Measurements from ENCODE around the gene OSBPL6. TPM values are rescaled to one million over a fixed set of nuclear protein-coding genes. Genes with fewer than 3 reads are reported as not detected.

Gene OSBPL6
- total RNA-seq, 1 experiment from 2014 or later, result 11.6 TPM

- TF ChIP-seq EZH2 (IDR thresholded peaks at IDR 0.05) (no peak), CEBPB (IDR thresholded peaks at IDR 0.05; ENCODE audit: low read depth) (no peak), SIN3A (IDR thresholded peaks at IDR 0.05; ENCODE audit: low read depth) (no peak), EGR1 (IDR thresholded peaks at IDR 0.05; ENCODE audit: low read depth) (no peak), ZNF274 (IDR thresholded peaks at IDR 0.05; ENCODE audit: low read depth, low read length) (no peak), CBX3 (IDR thresholded peaks at IDR 0.05; ENCODE audit: low read depth) (no peak), JUND (IDR thresholded peaks at IDR 0.05) (no peak)
Observed at GRCh38 chr2:178227187-178227586, 32.9 kb downstream of the OSBPL6 start (continued).

GRCh38 chr2:178229927-178230326, 35.6 kb downstream of the OSBPL6 start:
- RAD21 ChIA-PET (ENCODE audit: low non-redundant PET in 1 of 2, low total read pairs in 2 of 2, uncharacterized antibody in 2 of 2, unreplicated experiment in 2 of 2), result no interaction called here
- POLR2A ChIA-PET, result no interaction called here
- BruUV-seq (replicated peaks), result no TSS peak
- no peak overlapping the region for H3K4me3 ChIP-seq (replicated peaks in 1 of 2; ENCODE audit: low read depth in 1 of 2, low read length in 2 of 2)
- no peaks in the 10 kb centered on the region for H4K20me1 ChIP-seq (ENCODE audit: insufficient read depth)
- CTCF ChIA-PET, result no interaction called here
- no peaks in the 10 kb centered on the region for H3K9me3 ChIP-seq (ENCODE audit: control insufficient read depth in 1 of 2, insufficient read depth in 1 of 2, low read depth in 1 of 2, low read length in 2 of 2)
- H3K79me2 ChIP-seq (ENCODE audit: insufficient read depth, low read length), result no peaks in the 10 kb centered on the region
- H3K27ac ChIP-seq (ENCODE audit: low read depth, low read length), result no peak overlapping the region
- H3K9me2 ChIP-seq (ENCODE audit: insufficient read depth), result no peaks in the 10 kb centered on the region
- ATAC-seq (no peak), DNase-seq (ENCODE audit: low read depth, low spot score) (no peak)
- no peaks in the 10 kb centered on the region for H3K4me1 ChIP-seq (ENCODE audit: control insufficient read depth in 1 of 2, insufficient read depth in 2 of 2, low read length in 2 of 2)
- no peaks in the 10 kb centered on the region for H3K36me3 ChIP-seq (ENCODE audit: control insufficient read depth in 1 of 2, insufficient read depth in 2 of 2, low read length in 2 of 2)
- H3K27me3 ChIP-seq (ENCODE audit: insufficient read depth, low read length), result no peaks in the 10 kb centered on the region
- intact Hi-C loops (cut with micrococcal nuclease), result no loop called here
- H3K9ac ChIP-seq (ENCODE audit: low read length), result no peak overlapping the region
- TF ChIP-seq REST (IDR thresholded peaks at IDR 0.05; ENCODE audit: low read depth), result no peak
- TF ChIP-seq MAX (IDR thresholded peaks at IDR 0.05), result no peak
- no peak for TF ChIP-seq EZH2phosphoT487 (IDR thresholded peaks at IDR 0.05; ENCODE audit: borderline replicate concordance)
- no peak for TF ChIP-seq CTCF (IDR thresholded peaks at IDR 0.05 in 2 of 3, conservative IDR thresholded peaks at IDR 0.05 in 1 of 3; ENCODE audit: borderline replicate concordance in 1 of 3, insufficient read depth in 1 of 3, low read depth in 2 of 3, low read length in 2 of 3)
- TF ChIP-seq SP1 (IDR thresholded peaks at IDR 0.05; ENCODE audit: low read depth), result no peak
- no peak for TF ChIP-seq TCF7L2 (IDR thresholded peaks at IDR 0.05; ENCODE audit: borderline replicate concordance, extremely low read depth, insufficient read depth, insufficient read length)
- TF ChIP-seq YY1 (IDR thresholded peaks at IDR 0.05; ENCODE audit: extremely low read depth, insufficient replicate concordance, low read depth, low read length), result no peak
- TF ChIP-seq RAD21 (IDR thresholded peaks at IDR 0.05; ENCODE audit: low read depth), result no peak
- TF ChIP-seq EZH2 (IDR thresholded peaks at IDR 0.05), result no peak
- TF ChIP-seq CEBPB (IDR thresholded peaks at IDR 0.05; ENCODE audit: low read depth), result no peak
- TF ChIP-seq SRF (IDR thresholded peaks at IDR 0.05; ENCODE audit: low read depth), result no peak
- TF ChIP-seq ATF3 (IDR thresholded peaks at IDR 0.05), result no peak
- no peak for TF ChIP-seq ZNF274 (IDR thresholded peaks at IDR 0.05; ENCODE audit: low read depth, low read length)
- TF ChIP-seq ZFX (IDR thresholded peaks at IDR 0.05), result no peak
- TF ChIP-seq POLR2AphosphoS5 (IDR thresholded peaks at IDR 0.05; ENCODE audit: low read depth, low read length), result no peak
- no peak overlapping the region for H3K4me2 ChIP-seq (ENCODE audit: low read length)
- no peak overlapping the region for H2AFZ ChIP-seq (ENCODE audit: low read depth, low read length, poor library complexity, severe bottlenecking)

All from HCT116 (cell line).